DND-41 (cell line): ENCODE results near the gene SDCBP2.

ENCODE experiments used
- ATAC-seq: fragments of 200-7000 bp; cut with Tn5 transposase; 3 replicates; pipeline ENCODE4 v1.9.1; 2021; ENCODE audit warnings: low read depth; ENCODE audit not compliant: insufficient read depth
- DNase-seq: peaks from one replicate; pipeline ENCODE4 v3.0.0-alpha.2; 2020
- H2AFZ ChIP-seq: 2 replicates; pipeline ENCODE4 v1.6.0; 2012; ENCODE audit warnings: low read depth, low read length
- H3K27ac ChIP-seq: 2 replicates; pipeline ENCODE4 v1.5.1; 2012; ENCODE audit warnings: low read length, inconsistent platforms
- H3K27me3 ChIP-seq: fragments of 200-600 bp; sonication (generic); 2 replicates; pipeline ENCODE4 v1.6.0; 2012; ENCODE audit warnings: low read length, mild to moderate bottlenecking, inconsistent platforms; ENCODE audit not compliant: insufficient read depth, poor library complexity
- H3K36me3 ChIP-seq: 2 replicates; pipeline ENCODE4 v1.5.1; 2012; ENCODE audit warnings: low read length, inconsistent platforms; ENCODE audit not compliant: insufficient read depth
- H3K4me1 ChIP-seq: 2 replicates; pipeline ENCODE4 v1.5.1; 2012; ENCODE audit warnings: mild to moderate bottlenecking, low read length; ENCODE audit not compliant: insufficient read depth
- H3K4me2 ChIP-seq: 2 replicates; pipeline ENCODE4 v1.6.0; 2012; ENCODE audit warnings: mild to moderate bottlenecking, moderate library complexity, low read length, inconsistent platforms; ENCODE audit not compliant: insufficient read depth
- H3K4me3 ChIP-seq, 2 experiments: fragments of 200-600 bp in 1 of 2; shearing (Covaris generic) in 1 of 2; 2 replicates each; pipeline ENCODE4 v1.5.1; 2012 to 2016; ENCODE audit warnings: inconsistent platforms in 2 of 2, low read length in 2 of 2, mild to moderate bottlenecking in 2 of 2, low read depth in 1 of 2, moderate library complexity in 1 of 2
- H3K79me2 ChIP-seq: 2 replicates; pipeline ENCODE4 v1.6.0; 2012; ENCODE audit warnings: low read length, inconsistent platforms; ENCODE audit not compliant: insufficient read depth
- H3K9ac ChIP-seq: 2 replicates; pipeline ENCODE4 v1.6.0; 2012; ENCODE audit warnings: low read depth, mild to moderate bottlenecking, inconsistent platforms, low read length, moderate library complexity
- H3K9me3 ChIP-seq: 2 replicates; pipeline ENCODE4 v1.5.1; 2012; ENCODE audit warnings: low read length, moderate library complexity, mild to moderate bottlenecking, inconsistent platforms; ENCODE audit not compliant: insufficient read depth, severe bottlenecking
- H4K20me1 ChIP-seq: 2 replicates; pipeline ENCODE4 v1.6.0; 2012; ENCODE audit warnings: low read length; ENCODE audit not compliant: insufficient read depth
- CTCF ChIP-seq: IDR thresholded peaks from 2 replicates; pipeline ENCODE4 v1.5.1; 2012; ENCODE audit warnings: borderline replicate concordance, low read length, moderate library complexity, mild to moderate bottlenecking; ENCODE audit not compliant: poor library complexity, severe bottlenecking; ENCODE audit errors: extremely low read depth
- EZH2 ChIP-seq: IDR thresholded peaks from 3 replicates; pipeline ENCODE4 v1.6.1; 2012; ENCODE audit warnings: borderline replicate concordance, low read depth, mild to moderate bottlenecking, moderate library complexity, low read length, inconsistent platforms; ENCODE audit not compliant: severe bottlenecking

The SDCBP2 gene

DNA sequence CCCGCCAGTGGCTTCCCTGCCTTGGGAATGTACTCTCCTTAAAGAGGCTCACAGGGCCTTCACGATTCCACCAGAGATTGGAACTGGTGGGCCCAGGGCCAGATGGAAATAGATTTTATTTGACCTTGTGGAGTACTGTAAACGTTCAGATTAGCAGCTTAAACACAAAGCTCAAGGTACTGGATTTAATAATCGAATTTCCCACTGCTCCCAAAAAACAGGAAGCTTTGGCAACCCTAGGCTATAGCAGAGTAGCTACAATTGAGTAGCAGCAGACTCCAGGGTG, 7.3 kb downstream of the SDCBP2 start:
- Histone ChIP-seq H2AFZ (no peak overlapping the region), H4K20me1 (peaks cover 2% of the 10 kb centered on the region; the same call in 1 of the 2 replicates), H3K4me2 (no peak overlapping the region), H3K79me2 (peaks cover 13% of the 10 kb centered on the region), H3K36me3 (peaks cover 3% of the 10 kb centered on the region; the same call in 1 of the 2 replicates), H3K27me3 (no peaks in the 10 kb centered on the region), H3K27ac (no peak overlapping the region), H3K4me3 (no peak overlapping the region), H3K4me1 (peaks cover 18% of the 10 kb centered on the region), H3K9me3 (no peaks in the 10 kb centered on the region), H3K9ac (no peak overlapping the region)
- DNase-seq = no peak
- no peak for ATAC-seq
- no peak for TF ChIP-seq EZH2
- no peak for TF ChIP-seq CTCF

GRCh38 chr20:1320902-1321653, 7.9 kb downstream of the SDCBP2 start:
- Histone ChIP-seq H3K4me1 (peaks cover 13% of the 10 kb centered on the region), H3K27ac (no peak overlapping the region), H3K79me2 (peaks cover 8% of the 10 kb centered on the region), H2AFZ (no peak overlapping the region), H3K4me3 (no peak overlapping the region), H3K9ac (no peak overlapping the region), H4K20me1 (no peaks in the 10 kb centered on the region; the same call in 1 of the 2 replicates), H3K27me3 (no peaks in the 10 kb centered on the region), H3K4me2 (no peak overlapping the region), H3K36me3 (no peaks in the 10 kb centered on the region; the same call in 1 of the 2 replicates), H3K9me3 (no peaks in the 10 kb centered on the region)
- TF ChIP-seq CTCF (no peak), EZH2 (no peak)
- DNase-seq (no peak), ATAC-seq (no peak)

DNA sequence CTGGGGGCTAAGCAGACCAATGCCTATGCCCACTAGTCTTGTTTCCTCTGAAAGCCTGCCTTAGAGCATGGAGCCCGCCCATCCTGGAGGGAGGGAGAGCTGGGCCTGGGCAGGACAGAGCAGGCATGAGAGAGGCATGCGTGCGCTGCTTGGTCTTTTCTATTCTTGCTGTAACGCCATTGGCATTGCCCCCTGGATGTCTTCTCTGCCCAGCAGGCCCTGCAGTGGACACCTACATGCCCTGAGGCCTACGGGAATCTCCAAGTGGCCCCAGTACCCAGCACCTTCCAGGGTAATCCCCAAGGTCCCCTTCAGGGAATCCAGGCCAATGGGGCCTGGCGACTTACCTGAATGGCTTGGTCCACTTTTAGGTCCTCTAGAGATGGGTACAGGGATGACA, 8.9 kb downstream of the SDCBP2 start:
- no peak for TF ChIP-seq CTCF
- no peak for TF ChIP-seq EZH2
- no peak overlapping the region for H2AFZ ChIP-seq

GRCh38 chr20:1319462-1319861, 9.5 kb downstream of the SDCBP2 start:
- Histone ChIP-seq H3K4me1 (peaks cover 2% of the 10 kb centered on the region), H3K9me3 (no peaks in the 10 kb centered on the region), H3K4me2 (no peak overlapping the region), H3K36me3 (no peaks in the 10 kb centered on the region), H3K4me3 (no peak overlapping the region), H3K79me2 (no peaks in the 10 kb centered on the region), H4K20me1 (no peaks in the 10 kb centered on the region), H3K27ac (no peak overlapping the region), H3K9ac (no peak overlapping the region), H2AFZ (no peak overlapping the region), H3K27me3 (no peaks in the 10 kb centered on the region)
- no peak for ATAC-seq
- TF ChIP-seq CTCF (no peak), EZH2 (no peak)
- DNase-seq = no peak

More for the DNA sequence above, 8.9 kb downstream of the SDCBP2 start:
- Histone ChIP-seq H3K27ac (no peak overlapping the region), H4K20me1 (no peaks in the 10 kb centered on the region), H3K4me1 (peaks cover 8% of the 10 kb centered on the region), H3K79me2 (no peaks in the 10 kb centered on the region), H3K27me3 (no peaks in the 10 kb centered on the region), H3K9ac (no peak overlapping the region), H3K9me3 (no peaks in the 10 kb centered on the region), H3K4me3 (no peak overlapping the region), H3K36me3 (no peaks in the 10 kb centered on the region), H3K4me2 (no peak overlapping the region)
- no peak for ATAC-seq
- no peak for DNase-seq
